ENCODE measurements around the gene TRAF1.

GRCh38 chr9:120931231-120932085 is 4.9 kb upstream of the TRAF1 start:
- TF ChIP-seq CTCF (IDR thresholded peaks at IDR 0.05): no peak
- TF ChIP-seq POLR2A (IDR thresholded peaks at IDR 0.05): no peak
- peak; percentile 71 for TF ChIP-seq POLR2AphosphoS5 (IDR thresholded peaks at IDR 0.05)
